Neural cell (in vitro differentiated cells): ENCODE data around the gene ERICH2. TPM values are rescaled to one million over a fixed set of nuclear protein-coding genes. Genes with fewer than 3 reads are reported as not detected.

Experiments used
- H2AFZ ChIP-seq: fragments of 200-600, 300-800 bp; sonication (generic), shearing (Covaris generic); 2 replicates; pipeline ENCODE4 v1.6.0; 2014; ENCODE audit warnings: low read depth, mild to moderate bottlenecking, antibody characterized with exemption, low read length, moderate library complexity
- H3F3A ChIP-seq: fragments of 200-600 bp; shearing (Covaris generic); 2 replicates; pipeline ENCODE4 v1.6.1; 2016; ENCODE audit warnings: mild to moderate bottlenecking, moderate library complexity, mixed read lengths, antibody characterized with exemption, low read length; ENCODE audit not compliant: insufficient read depth, poor library complexity, severe bottlenecking
- H3K27ac ChIP-seq: fragments of 200-600, 300-800 bp; sonication (generic), shearing (Covaris generic); 2 replicates; pipeline ENCODE4 v1.5.1; 2014; ENCODE audit warnings: mild to moderate bottlenecking, low read length, moderate library complexity
- H3K27me3 ChIP-seq: fragments of 300-800, 200-600 bp; sonication (generic), shearing (Covaris generic); 2 replicates; pipeline ENCODE4 v1.6.0; 2014; ENCODE audit warnings: mild to moderate bottlenecking, low read depth, low read length, moderate library complexity; ENCODE audit not compliant: insufficient read depth
- H3K36me3 ChIP-seq: fragments of 300-800, 200-600 bp; sonication (generic), shearing (Covaris generic); 2 replicates; pipeline ENCODE4 v1.5.1; 2014; ENCODE audit warnings: mild to moderate bottlenecking, antibody characterized with exemption, low read length, moderate library complexity; ENCODE audit not compliant: insufficient read depth
- H3K4me2 ChIP-seq: fragments of 300-800, 200-600 bp; sonication (generic), shearing (Covaris generic); 2 replicates; pipeline ENCODE4 v1.6.0; 2014; ENCODE audit warnings: mild to moderate bottlenecking, low read length
- H3K4me3 ChIP-seq: fragments of 300-800, 200-600 bp; sonication (generic), shearing (Covaris generic); 2 replicates; pipeline ENCODE4 v1.5.1; 2014; ENCODE audit warnings: mild to moderate bottlenecking, low read length, moderate library complexity
- H3K79me2 ChIP-seq: fragments of 200-600 bp; shearing (Covaris generic); replicated peaks from 2 replicates; pipeline ENCODE4 v1.6.0; 2014; ENCODE audit warnings: mild to moderate bottlenecking, low read length, moderate library complexity; ENCODE audit not compliant: insufficient read depth
- H3K9ac ChIP-seq: fragments of 300-800, 200-600 bp; sonication (generic), shearing (Covaris generic); 2 replicates; pipeline ENCODE4 v1.6.1; 2016; ENCODE audit warnings: mild to moderate bottlenecking, low read length, mixed read lengths
- H3K9me2 ChIP-seq: fragments of 200-600 bp; shearing (Covaris generic); 2 replicates; pipeline ENCODE4 v1.6.1; 2016; ENCODE audit warnings: mild to moderate bottlenecking, low read length, mixed read lengths; ENCODE audit not compliant: insufficient read depth
- H3K9me3 ChIP-seq: fragments of 200-600, 300-800 bp; sonication (generic), shearing (Covaris generic); 2 replicates; pipeline ENCODE4 v1.6.1; 2016; ENCODE audit warnings: mild to moderate bottlenecking, mixed run types, low read length, moderate library complexity, mixed read lengths
- H4K20me1 ChIP-seq: fragments of 200-600 bp; shearing (Covaris generic); 2 replicates; pipeline ENCODE4 v1.6.1; 2016; ENCODE audit warnings: mild to moderate bottlenecking, mixed run types; ENCODE audit not compliant: insufficient read depth
- EP300 ChIP-seq: fragments of 450-650 bp; conservative IDR thresholded peaks from 2 replicates; pipeline ENCODE4 v1.6.1; 2014; ENCODE audit warnings: antibody characterized with exemption, mild to moderate bottlenecking, moderate library complexity; ENCODE audit not compliant: poor library complexity, severe bottlenecking
- EZH2 ChIP-seq: fragments of 200-600, 300-800 bp; shearing (Covaris generic), sonication (generic); IDR thresholded peaks from 2 replicates; pipeline ENCODE4 v1.6.1; 2014; ENCODE audit warnings: antibody characterized with exemption, low read length, borderline replicate concordance, mild to moderate bottlenecking; ENCODE audit not compliant: insufficient read depth, poor library complexity, severe bottlenecking
- MXI1 ChIP-seq: fragments of 450-650 bp; conservative IDR thresholded peaks from 2 replicates; pipeline ENCODE4 v1.6.1; 2014; ENCODE audit warnings: antibody characterized with exemption, mild to moderate bottlenecking; ENCODE audit not compliant: poor library complexity, severe bottlenecking
- POLR2AphosphoS5 ChIP-seq: IDR thresholded peaks from 2 replicates; pipeline ENCODE4 v1.6.1; 2012
- RAD21 ChIP-seq: fragments of 450-650 bp; conservative IDR thresholded peaks from 2 replicates; pipeline ENCODE4 v1.6.1; 2014; ENCODE audit warnings: antibody characterized with exemption, mild to moderate bottlenecking, moderate library complexity
- REST ChIP-seq: IDR thresholded peaks from 2 replicates; pipeline ENCODE4 v1.6.1; 2012; ENCODE audit warnings: borderline replicate concordance
- SMC3 ChIP-seq: fragments of 450-650 bp; conservative IDR thresholded peaks from 2 replicates; pipeline ENCODE4 v1.6.1; 2014; ENCODE audit warnings: antibody characterized with exemption, mild to moderate bottlenecking, moderate library complexity; ENCODE audit not compliant: poor library complexity
- TAF1 ChIP-seq: IDR thresholded peaks from 2 replicates; pipeline ENCODE4 v1.6.1; 2012; ENCODE audit warnings: low read depth
- polyA plus RNA-seq: library from polyadenylated mRNA; depleted of rRNA; stranded (reverse); fragments of >200 nt; gene quantifications from 2 replicates; pipeline ENCODE4 v1.2.3, GENCODE V29; 2014
- TF ChIP-seq, protein P1 (sequence below): fragments of 450-650 bp; IDR thresholded peaks from 2 replicates; pipeline ENCODE4 v1.5.1; 2014; ENCODE audit warnings: antibody characterized with exemption, mild to moderate bottlenecking, moderate library complexity; ENCODE audit not compliant: poor library complexity, severe bottlenecking

The ERICH2 gene
- polyA plus RNA-seq, 1 donor from 2014 or later, result 1.3 TPM

- TF ChIP-seq EP300, result no peak
- no peak overlapping the region for H2AFZ ChIP-seq
- H3K36me3 ChIP-seq, result no peaks in the 10 kb centered on the region
- H3K9ac ChIP-seq, result no peak overlapping the region
- H3K4me3 ChIP-seq, result no peak overlapping the region
- H3F3A ChIP-seq, result no peaks in the 10 kb centered on the region
- H3K27me3 ChIP-seq, result no peaks in the 10 kb centered on the region
- no peak overlapping the region for H3K27ac ChIP-seq
- H3K4me2 ChIP-seq, result no peak overlapping the region
- no peaks in the 10 kb centered on the region for H3K9me2 ChIP-seq
- no peaks in the 10 kb centered on the region for H3K79me2 ChIP-seq
- H3K9me3 ChIP-seq, result no peaks in the 10 kb centered on the region
- no peaks in the 10 kb centered on the region for H4K20me1 ChIP-seq
Measured at GRCh38 chr2:170778900-170779299, 8.7 kb downstream of the ERICH2 start.

DNA sequence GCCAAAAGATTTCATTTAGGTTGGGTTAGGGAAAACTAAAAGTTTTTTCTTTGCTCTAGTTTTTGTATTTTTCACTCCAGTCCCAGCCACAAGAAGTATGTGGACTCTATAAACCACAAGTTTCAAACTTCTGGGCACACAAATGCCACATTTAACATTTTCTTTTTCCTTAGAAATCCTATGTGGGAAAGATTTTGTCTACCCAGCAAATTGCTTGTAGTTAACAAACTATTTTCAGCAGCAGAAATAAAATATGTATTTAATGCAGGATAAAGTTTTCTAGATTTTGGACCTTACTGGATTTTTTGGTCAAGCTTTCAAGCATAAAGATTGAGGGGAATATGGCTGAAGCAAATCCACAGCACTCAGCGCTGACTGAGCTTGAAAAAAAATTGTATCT lies 9.1 kb downstream of the ERICH2 start:
- Histone ChIP-seq H3K9me2 (no peaks in the 10 kb centered on the region), H3K36me3 (no peaks in the 10 kb centered on the region), H4K20me1 (no peaks in the 10 kb centered on the region), H3K9ac (no peak overlapping the region), H3K27ac (no peak overlapping the region), H3K4me2 (no peak overlapping the region), H3K27me3 (no peaks in the 10 kb centered on the region), H3K79me2 (no peaks in the 10 kb centered on the region), H3K9me3 (no peaks in the 10 kb centered on the region), H2AFZ (no peak overlapping the region), H3K4me3 (no peak overlapping the region), H3F3A (no peaks in the 10 kb centered on the region)
- TF ChIP-seq TAF1 (no peak), RAD21 (no peak), EP300 (no peak), MXI1 (no peak), POLR2AphosphoS5 (no peak), SMC3 (no peak), REST (no peak), EZH2 (no peak)
- TF ChIP-seq, protein P1, sequence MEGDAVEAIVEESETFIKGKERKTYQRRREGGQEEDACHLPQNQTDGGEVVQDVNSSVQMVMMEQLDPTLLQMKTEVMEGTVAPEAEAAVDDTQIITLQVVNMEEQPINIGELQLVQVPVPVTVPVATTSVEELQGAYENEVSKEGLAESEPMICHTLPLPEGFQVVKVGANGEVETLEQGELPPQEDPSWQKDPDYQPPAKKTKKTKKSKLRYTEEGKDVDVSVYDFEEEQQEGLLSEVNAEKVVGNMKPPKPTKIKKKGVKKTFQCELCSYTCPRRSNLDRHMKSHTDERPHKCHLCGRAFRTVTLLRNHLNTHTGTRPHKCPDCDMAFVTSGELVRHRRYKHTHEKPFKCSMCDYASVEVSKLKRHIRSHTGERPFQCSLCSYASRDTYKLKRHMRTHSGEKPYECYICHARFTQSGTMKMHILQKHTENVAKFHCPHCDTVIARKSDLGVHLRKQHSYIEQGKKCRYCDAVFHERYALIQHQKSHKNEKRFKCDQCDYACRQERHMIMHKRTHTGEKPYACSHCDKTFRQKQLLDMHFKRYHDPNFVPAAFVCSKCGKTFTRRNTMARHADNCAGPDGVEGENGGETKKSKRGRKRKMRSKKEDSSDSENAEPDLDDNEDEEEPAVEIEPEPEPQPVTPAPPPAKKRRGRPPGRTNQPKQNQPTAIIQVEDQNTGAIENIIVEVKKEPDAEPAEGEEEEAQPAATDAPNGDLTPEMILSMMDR, result no peak

GRCh38 chr2:170782673-170783072 lies 12.5 kb downstream of the ERICH2 start:
- Histone ChIP-seq H2AFZ (no peak overlapping the region), H3K4me2 (no peak overlapping the region), H3K27ac (no peak overlapping the region), H3K9me2 (no peaks in the 10 kb centered on the region), H3K4me3 (no peak overlapping the region), H3K27me3 (no peaks in the 10 kb centered on the region), H3K9ac (no peak overlapping the region), H3K9me3 (no peaks in the 10 kb centered on the region), H3K79me2 (no peaks in the 10 kb centered on the region), H4K20me1 (no peaks in the 10 kb centered on the region), H3F3A (no peaks in the 10 kb centered on the region), H3K36me3 (no peaks in the 10 kb centered on the region)
- TF ChIP-seq, protein P1, result no peak
- TF ChIP-seq TAF1 (no peak), SMC3 (no peak), RAD21 (no peak), REST (no peak), EZH2 (no peak), MXI1 (no peak), POLR2AphosphoS5 (no peak), EP300 (no peak)
